ENCODE data around the gene ADK. TPM values are rescaled to one million over a fixed set of nuclear protein-coding genes. Genes with fewer than 3 reads are reported as not detected.

ADK gene
- polyA plus RNA-seq, 4 donors = 7.2 to 32.3 (median 16.1) TPM

DNA sequence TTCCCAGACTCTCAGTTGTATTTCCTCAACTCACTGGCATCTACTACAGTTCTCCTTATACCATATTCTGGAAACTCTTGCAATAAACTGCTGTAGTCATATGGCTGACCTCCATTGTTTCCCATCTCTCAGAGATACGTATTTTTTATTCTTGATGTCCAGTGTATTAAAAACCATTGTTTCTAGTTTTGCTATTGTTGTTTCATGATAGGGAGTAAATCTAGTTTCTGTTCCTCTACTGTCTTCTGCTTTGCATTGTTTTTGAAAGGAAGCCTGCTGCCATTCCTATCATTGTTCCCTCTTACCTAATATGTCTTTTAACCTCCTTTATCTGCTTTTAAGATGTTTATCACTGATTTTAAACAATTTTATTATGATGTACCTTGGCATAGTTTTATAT lies 255.0 kb downstream of the ADK start:
- DNase-seq (no peak), FAIRE-seq (no peak)
- Histone ChIP-seq H3K27ac (ENCODE audit: low read depth in 1 of 3, low read length in 2 of 3) (no peak overlapping the region), H3K4me3 (ENCODE audit: low read depth in 1 of 3, low read length in 3 of 3) (no peak overlapping the region), H3K4me1 (ENCODE audit: control insufficient read depth in 3 of 3, insufficient read depth in 2 of 3, low read depth in 1 of 3, low read length in 2 of 3) (no peaks in the 10 kb centered on the region), H3K27me3 (ENCODE audit: control insufficient read depth in 3 of 3, insufficient read depth in 3 of 3, low read length in 3 of 3) (no peaks in the 10 kb centered on the region), H3K9me3 (ENCODE audit: control insufficient read depth in 2 of 2, insufficient read depth in 1 of 2, low read depth in 1 of 2, low read length in 1 of 2) (peaks cover 0 to 17% of the 10 kb centered on the region in 2 donors), H3K36me3 (ENCODE audit: control insufficient read depth in 3 of 3, insufficient read depth in 2 of 3, low read depth in 1 of 3, low read length in 3 of 3) (peaks cover 0 to 14% (median 0%) of the 10 kb centered on the region in 3 donors)
- 82 to 98% (median 89%) methylated on average over 1 of the region's 1 CpG for WGBS, 3 donors

DNA sequence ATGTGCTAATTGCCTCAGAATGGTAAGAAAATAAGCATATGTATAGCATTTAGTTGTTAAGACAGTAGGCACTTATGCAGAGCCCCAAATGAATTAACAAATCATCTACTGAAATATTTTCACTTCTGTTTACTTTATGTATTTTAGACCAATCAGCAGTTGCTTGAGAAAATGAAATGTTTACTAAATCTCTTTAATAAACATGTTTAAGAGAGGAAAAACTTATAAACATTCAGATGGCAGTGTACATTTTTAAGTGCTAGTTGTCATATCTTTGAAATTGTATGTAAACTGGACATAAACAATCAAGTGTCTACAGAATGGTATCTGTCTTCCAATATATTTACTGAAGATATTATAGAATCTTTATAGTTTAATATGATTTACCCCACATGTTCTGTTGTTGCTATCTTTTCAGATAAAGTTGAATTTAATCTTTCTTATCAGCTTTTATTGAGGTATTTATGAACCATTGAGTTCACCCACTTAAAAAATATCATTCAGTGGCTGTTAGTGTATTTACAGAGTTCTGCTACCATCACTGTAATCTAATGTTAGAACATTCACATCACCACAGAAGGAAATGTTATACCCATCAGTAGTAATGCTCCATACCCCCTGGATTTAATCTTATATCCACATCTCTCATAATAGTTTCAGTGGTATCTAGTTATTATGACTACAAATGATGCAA lies 264.3 kb downstream of the ADK start:
- no peak for FAIRE-seq
- no peak for DNase-seq
- H3K9me3 ChIP-seq (ENCODE audit: control insufficient read depth in 2 of 2, insufficient read depth in 1 of 2, low read depth in 1 of 2, low read length in 1 of 2) = peaks cover 0 to 3% of the 10 kb centered on the region in 2 donors
- H3K4me3 ChIP-seq (ENCODE audit: low read depth in 1 of 3, low read length in 3 of 3) = no peak overlapping the region
- no peak overlapping the region for H3K27ac ChIP-seq (ENCODE audit: low read depth in 1 of 3, low read length in 2 of 3)
- no peaks in the 10 kb centered on the region for H3K4me1 ChIP-seq (ENCODE audit: control insufficient read depth in 3 of 3, insufficient read depth in 2 of 3, low read depth in 1 of 3, low read length in 2 of 3)
- no peaks in the 10 kb centered on the region for H3K27me3 ChIP-seq (ENCODE audit: control insufficient read depth in 3 of 3, insufficient read depth in 3 of 3, low read length in 3 of 3)
- peaks cover 0 to 5% (median 0%) of the 10 kb centered on the region in 3 donors for H3K36me3 ChIP-seq (ENCODE audit: control insufficient read depth in 3 of 3, insufficient read depth in 2 of 3, low read depth in 1 of 3, low read length in 3 of 3)

DNA sequence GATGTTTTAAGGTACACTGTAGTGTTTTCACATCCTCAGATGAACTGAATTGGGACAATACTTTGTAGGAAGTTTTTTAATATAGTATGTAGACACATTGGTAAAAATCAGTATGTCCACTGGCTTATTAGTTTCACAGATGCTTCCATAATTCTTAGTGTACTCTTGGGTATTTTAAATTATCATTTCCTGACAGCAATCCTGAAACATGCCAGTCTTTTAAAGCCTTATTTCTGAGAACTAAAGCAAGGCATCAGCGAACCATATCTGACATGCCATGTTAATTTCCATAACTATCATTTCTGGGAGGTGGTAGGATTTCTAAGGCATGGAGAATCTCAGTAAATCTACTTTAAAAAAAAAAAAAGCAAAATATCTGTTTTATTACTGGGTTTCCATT lies 266.4 kb downstream of the ADK start:
- WGBS, 3 donors = 97% methylated on average over 1 of the region's 1 CpG
- H3K9me3 ChIP-seq (ENCODE audit: control insufficient read depth in 2 of 2, insufficient read depth in 1 of 2, low read depth in 1 of 2, low read length in 1 of 2) = no peaks in the 10 kb centered on the region
- no peaks in the 10 kb centered on the region for H3K27me3 ChIP-seq (ENCODE audit: control insufficient read depth in 3 of 3, insufficient read depth in 3 of 3, low read length in 3 of 3)
- H3K4me1 ChIP-seq (ENCODE audit: control insufficient read depth in 3 of 3, insufficient read depth in 2 of 3, low read depth in 1 of 3, low read length in 2 of 3) = no peaks in the 10 kb centered on the region
- no peaks in the 10 kb centered on the region for H3K36me3 ChIP-seq (ENCODE audit: control insufficient read depth in 3 of 3, insufficient read depth in 2 of 3, low read depth in 1 of 3, low read length in 3 of 3)
- no peak for DNase-seq
- no peak for FAIRE-seq
- H3K4me3 ChIP-seq (ENCODE audit: low read depth in 1 of 3, low read length in 3 of 3) = no peak overlapping the region
- H3K27ac ChIP-seq (ENCODE audit: low read depth in 1 of 3, low read length in 2 of 3) = no peak overlapping the region

DNA sequence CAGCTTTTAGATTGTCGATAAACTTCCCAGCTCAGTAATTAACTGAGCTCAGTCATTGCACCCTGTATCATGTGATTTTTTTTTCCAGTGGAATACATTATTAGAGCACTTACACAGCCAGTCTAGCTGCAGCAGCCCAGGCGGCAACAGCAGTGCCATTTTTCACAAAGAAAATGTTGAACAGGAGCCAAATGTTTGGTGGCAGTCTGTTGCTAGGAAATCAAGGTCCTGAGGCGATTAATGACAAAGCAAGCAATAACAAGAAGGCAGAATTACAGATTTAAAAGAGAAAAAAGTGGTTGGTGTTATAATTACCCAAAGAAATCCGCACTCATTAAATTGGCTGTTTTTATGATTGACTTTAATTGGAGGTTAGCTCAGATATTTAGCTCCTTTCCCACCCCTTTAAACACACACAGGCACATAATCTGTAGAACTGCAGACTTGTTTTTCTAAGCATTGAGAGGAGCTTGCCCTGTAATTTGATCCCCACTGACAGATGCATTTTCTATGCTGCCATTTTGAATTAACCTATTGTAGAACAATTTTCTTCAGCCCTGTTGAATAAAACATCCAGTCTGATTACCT lies 267.4 kb downstream of the ADK start:
- H3K27ac ChIP-seq (ENCODE audit: low read depth in 1 of 3, low read length in 2 of 3) = no peak overlapping the region
- FAIRE-seq (no peak), DNase-seq (peak; percentile 20 to 59)
- WGBS, 3 donors = 20 to 57% (median 42%) methylated on average over 4 of the region's 4 CpGs
- H3K4me1 ChIP-seq (ENCODE audit: control insufficient read depth in 3 of 3, insufficient read depth in 2 of 3, low read depth in 1 of 3, low read length in 2 of 3) = no peaks in the 10 kb centered on the region
- H3K27me3 ChIP-seq (ENCODE audit: control insufficient read depth in 3 of 3, insufficient read depth in 3 of 3, low read length in 3 of 3) = no peaks in the 10 kb centered on the region
- H3K36me3 ChIP-seq (ENCODE audit: control insufficient read depth in 3 of 3, insufficient read depth in 2 of 3, low read depth in 1 of 3, low read length in 3 of 3) = no peaks in the 10 kb centered on the region
- H3K4me3 ChIP-seq (ENCODE audit: low read depth in 1 of 3, low read length in 3 of 3) = no peak overlapping the region
- no peaks in the 10 kb centered on the region for H3K9me3 ChIP-seq (ENCODE audit: control insufficient read depth in 2 of 2, insufficient read depth in 1 of 2, low read depth in 1 of 2, low read length in 1 of 2)

DNA sequence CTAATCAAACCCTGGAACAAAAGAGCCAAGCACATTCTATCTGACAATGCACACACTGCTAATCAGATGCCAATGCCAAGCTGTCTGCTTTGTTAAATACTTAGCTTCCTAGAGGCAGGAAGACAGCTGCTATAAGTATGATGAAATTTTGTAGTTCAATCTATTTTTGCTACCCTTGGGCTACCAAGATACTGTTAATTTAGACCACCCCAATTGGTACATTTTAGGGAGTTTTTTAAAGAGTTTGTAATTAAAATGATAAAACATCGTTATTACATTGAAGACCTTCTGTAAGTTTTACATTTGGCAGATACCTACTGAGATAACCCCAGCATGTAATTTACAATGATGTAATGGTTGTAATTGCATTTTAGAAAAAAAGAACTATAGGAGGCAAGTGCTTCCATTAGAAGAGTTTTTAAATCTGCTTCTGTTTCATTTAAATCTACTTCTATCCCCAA lies 268.5 kb downstream of the ADK start:
- FAIRE-seq = no peak
- Histone ChIP-seq H3K27ac (ENCODE audit: low read depth in 1 of 3, low read length in 2 of 3) (no peak overlapping the region), H3K4me3 (ENCODE audit: low read depth in 1 of 3, low read length in 3 of 3) (no peak overlapping the region), H3K36me3 (ENCODE audit: control insufficient read depth in 3 of 3, insufficient read depth in 2 of 3, low read depth in 1 of 3, low read length in 3 of 3) (peaks cover 0 to 3% (median 0%) of the 10 kb centered on the region in 3 donors), H3K9me3 (ENCODE audit: control insufficient read depth in 2 of 2, insufficient read depth in 1 of 2, low read depth in 1 of 2, low read length in 1 of 2) (peaks cover 0 to 5% of the 10 kb centered on the region in 2 donors), H3K4me1 (ENCODE audit: control insufficient read depth in 3 of 3, insufficient read depth in 2 of 3, low read depth in 1 of 3, low read length in 2 of 3) (no peaks in the 10 kb centered on the region), H3K27me3 (ENCODE audit: control insufficient read depth in 3 of 3, insufficient read depth in 3 of 3, low read length in 3 of 3) (no peaks in the 10 kb centered on the region)
- WGBS, 3 donors = 81 to 94% (median 86%) methylated on average over 1 of the region's 1 CpG
- DNase-seq = no peak

DNA sequence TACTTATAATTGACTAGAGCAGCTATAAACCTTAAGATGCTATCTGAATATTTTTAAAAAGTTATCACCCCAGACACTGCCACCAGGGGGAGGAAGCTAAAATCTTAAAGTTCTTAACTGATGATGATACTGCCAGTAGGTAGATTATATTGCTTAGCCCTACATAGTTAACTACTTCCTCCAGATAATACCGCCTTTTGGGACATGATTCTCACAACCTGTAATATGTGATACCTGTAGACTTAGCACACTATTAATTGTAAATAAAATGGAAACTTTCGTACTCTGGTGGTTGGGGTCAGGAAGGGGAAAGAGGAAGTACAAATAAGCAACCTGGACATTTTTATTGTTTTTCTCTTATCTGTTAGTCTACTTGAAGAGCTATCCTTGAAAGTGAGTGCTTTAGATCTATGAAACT lies 268.9 kb downstream of the ADK start:
- no peaks in the 10 kb centered on the region for H3K27me3 ChIP-seq (ENCODE audit: control insufficient read depth in 3 of 3, insufficient read depth in 3 of 3, low read length in 3 of 3)
- peak; percentile 4 to 9 for DNase-seq
- peaks cover 0 to 3% (median 0%) of the 10 kb centered on the region in 3 donors for H3K36me3 ChIP-seq (ENCODE audit: control insufficient read depth in 3 of 3, insufficient read depth in 2 of 3, low read depth in 1 of 3, low read length in 3 of 3)
- no peak overlapping the region for H3K4me3 ChIP-seq (ENCODE audit: low read depth in 1 of 3, low read length in 3 of 3)
- no peak overlapping the region for H3K27ac ChIP-seq (ENCODE audit: low read depth in 1 of 3, low read length in 2 of 3)
- WGBS, 3 donors = 82 to 96% (median 85%) methylated on average over 2 of the region's 2 CpGs
- no peaks in the 10 kb centered on the region for H3K4me1 ChIP-seq (ENCODE audit: control insufficient read depth in 3 of 3, insufficient read depth in 2 of 3, low read depth in 1 of 3, low read length in 2 of 3)
- no peak for FAIRE-seq
- peaks cover 0 to 5% of the 10 kb centered on the region in 2 donors for H3K9me3 ChIP-seq (ENCODE audit: control insufficient read depth in 2 of 2, insufficient read depth in 1 of 2, low read depth in 1 of 2, low read length in 1 of 2)

DNA sequence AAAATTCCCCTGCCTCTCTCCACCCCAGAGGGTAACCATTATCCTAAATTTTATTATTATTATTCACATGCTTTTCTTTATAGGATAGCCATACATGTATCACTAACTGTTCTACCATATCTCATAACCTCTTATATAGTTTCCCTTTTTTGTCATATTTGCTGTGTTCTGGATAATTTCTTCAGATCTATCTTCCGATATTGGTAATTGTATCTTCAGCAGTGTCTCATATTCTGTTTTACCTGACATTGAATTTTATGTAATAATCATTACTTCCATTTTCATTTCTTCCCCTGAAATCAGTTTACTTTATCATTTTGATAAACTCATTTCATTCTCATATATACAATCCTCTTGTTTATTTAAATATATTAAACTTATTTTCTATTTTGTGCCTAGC lies 273.5 kb downstream of the ADK start:
- FAIRE-seq = no peak

DNA sequence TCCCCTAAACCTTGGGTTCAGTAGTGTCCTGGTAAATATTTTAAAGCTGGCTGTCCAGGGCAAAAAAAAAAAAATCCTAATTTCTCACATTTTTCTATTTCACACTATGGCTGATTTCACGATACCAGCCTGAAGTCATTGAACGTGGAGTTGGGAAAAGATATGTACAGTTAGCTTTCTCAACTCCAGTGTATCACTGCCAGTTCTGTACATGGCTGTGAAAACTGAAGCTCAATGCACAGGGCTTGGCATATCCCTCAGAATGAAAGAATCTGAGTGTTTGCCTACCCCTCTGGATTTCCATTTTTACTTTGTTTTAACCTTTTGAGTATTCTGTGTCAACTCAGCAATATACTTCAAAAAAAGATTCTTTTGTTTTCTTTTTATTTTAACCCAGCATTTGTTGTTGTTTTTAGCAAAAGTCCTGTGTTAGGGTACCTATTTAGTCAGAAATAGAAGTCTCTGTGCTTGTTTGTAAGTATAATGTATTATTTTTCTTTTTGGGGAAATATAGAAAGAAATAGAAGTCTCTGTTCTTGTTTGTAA lies 274.5 kb downstream of the ADK start:
- H3K36me3 ChIP-seq (ENCODE audit: control insufficient read depth in 3 of 3, insufficient read depth in 2 of 3, low read depth in 1 of 3, low read length in 3 of 3) = peaks cover 0 to 3% (median 0%) of the 10 kb centered on the region in 3 donors
- H3K9me3 ChIP-seq (ENCODE audit: control insufficient read depth in 2 of 2, insufficient read depth in 1 of 2, low read depth in 1 of 2, low read length in 1 of 2) = peaks cover 0 to 5% of the 10 kb centered on the region in 2 donors
- no peaks in the 10 kb centered on the region for H3K4me1 ChIP-seq (ENCODE audit: control insufficient read depth in 3 of 3, insufficient read depth in 2 of 3, low read depth in 1 of 3, low read length in 2 of 3)
- DNase-seq = no peak
- FAIRE-seq = no peak
- H3K27me3 ChIP-seq (ENCODE audit: control insufficient read depth in 3 of 3, insufficient read depth in 3 of 3, low read length in 3 of 3) = no peaks in the 10 kb centered on the region
- H3K27ac ChIP-seq (ENCODE audit: low read depth in 1 of 3, low read length in 2 of 3) = no peak overlapping the region
- H3K4me3 ChIP-seq (ENCODE audit: low read depth in 1 of 3, low read length in 3 of 3) = no peak overlapping the region
- WGBS, 3 donors = 96 to 99% (median 99%) methylated on average over 2 of the region's 2 CpGs

More for the DNA sequence above, 273.5 kb downstream of the ADK start:
- Histone ChIP-seq H3K4me1 (ENCODE audit: control insufficient read depth in 3 of 3, insufficient read depth in 2 of 3, low read depth in 1 of 3, low read length in 2 of 3) (no peaks in the 10 kb centered on the region), H3K36me3 (ENCODE audit: control insufficient read depth in 3 of 3, insufficient read depth in 2 of 3, low read depth in 1 of 3, low read length in 3 of 3) (peaks cover 0 to 3% (median 0%) of the 10 kb centered on the region in 3 donors), H3K9me3 (ENCODE audit: control insufficient read depth in 2 of 2, insufficient read depth in 1 of 2, low read depth in 1 of 2, low read length in 1 of 2) (peaks cover 0 to 5% of the 10 kb centered on the region in 2 donors), H3K27ac (ENCODE audit: low read depth in 1 of 3, low read length in 2 of 3) (no peak overlapping the region), H3K4me3 (ENCODE audit: low read depth in 1 of 3, low read length in 3 of 3) (no peak overlapping the region), H3K27me3 (ENCODE audit: control insufficient read depth in 3 of 3, insufficient read depth in 3 of 3, low read length in 3 of 3) (no peaks in the 10 kb centered on the region)
- DNase-seq = no peak
- WGBS, 3 donors = 98 to 100% (median 100%) methylated on average over 1 of the region's 1 CpG

Measured in small intestine (tissue), 7 donors.